OCI-LY7 (cell line): Measurements from ENCODE around the gene IGFBP4. TPM values are rescaled to one million over a fixed set of nuclear protein-coding genes. Genes with fewer than 3 reads are reported as not detected.
A peak's percentile ranks its signal among the peaks of the same experiment; 100 is the strongest.

Source experiments
- BruUV-seq: library from RNA; stranded (reverse); fragments of 400-500 nt; replicated peaks from 2 replicates; lab custom pipeline; 2021; lab: Mats Ljungman, UMichigan
- CTCF ChIA-PET: fragments of 300-600 bp; sonication (Branson Sonifier 250); formaldehyde crosslinking; loops from one replicate; lab custom pipeline; 2022; ENCODE audit warnings: antibody characterized with exemption; ENCODE audit not compliant: unreplicated experiment; lab: Charles Lee
- POLR2A ChIA-PET: fragments of 300-600 bp; sonication (Branson Sonifier 250); formaldehyde crosslinking; loops from one replicate; lab custom pipeline; 2022; ENCODE audit warnings: antibody characterized with exemption; lab: Charles Lee
- DNase-seq: peaks from one replicate; pipeline ENCODE4 v3.0.0-alpha.2; 2015; ENCODE audit warnings: low spot score
- H2AFZ ChIP-seq: fragments of 200-600 bp; sonication (generic), shearing (Covaris generic); 2 replicates; pipeline ENCODE4 v1.6.1; 2014; ENCODE audit warnings: mild to moderate bottlenecking, antibody characterized with exemption, low read length, moderate library complexity
- H3K27ac ChIP-seq: fragments of 200-600 bp; sonication (generic); 2 replicates; pipeline ENCODE4 v1.5.1; 2014; ENCODE audit warnings: mixed run types, low read depth, mild to moderate bottlenecking, moderate library complexity, low read length, inconsistent platforms; ENCODE audit not compliant: poor library complexity, severe bottlenecking
- H3K36me3 ChIP-seq: fragments of 200-600 bp; sonication (generic); 2 replicates; pipeline ENCODE4 v1.6.1; 2014; ENCODE audit warnings: mild to moderate bottlenecking, antibody characterized with exemption, low read length, moderate library complexity, mixed read lengths; ENCODE audit not compliant: insufficient read depth
- H3K4me1 ChIP-seq: fragments of 200-600 bp; sonication (generic); 2 replicates; pipeline ENCODE4 v1.5.1; 2014; ENCODE audit warnings: mild to moderate bottlenecking, low read length; ENCODE audit not compliant: insufficient read depth, poor library complexity, severe bottlenecking
- H3K4me2 ChIP-seq: fragments of 200-600 bp; sonication (generic); 2 replicates; pipeline ENCODE4 v1.6.1; 2014; ENCODE audit warnings: mild to moderate bottlenecking, low read length
- H3K4me3 ChIP-seq: fragments of 200-600 bp; sonication (generic); 2 replicates; pipeline ENCODE4 v1.5.1; 2014; ENCODE audit warnings: mild to moderate bottlenecking, low read depth, low read length; ENCODE audit not compliant: poor library complexity, severe bottlenecking
- H3K79me2 ChIP-seq: fragments of 200-600 bp; sonication (generic); 2 replicates; pipeline ENCODE4 v1.6.1; 2016; ENCODE audit warnings: low read depth, mild to moderate bottlenecking, low read length, moderate library complexity, mixed read lengths; ENCODE audit not compliant: insufficient read depth
- H3K9me2 ChIP-seq: fragments of 200-600 bp; sonication (generic); 2 replicates; pipeline ENCODE4 v1.6.1; 2016; ENCODE audit warnings: mild to moderate bottlenecking, low read length, mixed read lengths; ENCODE audit not compliant: insufficient read depth
- H3K9me3 ChIP-seq: fragments of 200-600 bp; sonication (generic); 2 replicates; pipeline ENCODE4 v1.6.1; 2014; ENCODE audit warnings: mild to moderate bottlenecking, mixed run types, low read length, mixed read lengths
- H4K20me1 ChIP-seq: fragments of 200-600 bp; sonication (generic); 2 replicates; pipeline ENCODE4 v1.6.1; 2014; ENCODE audit warnings: mild to moderate bottlenecking, antibody characterized with exemption, low read length, moderate library complexity, mixed read lengths; ENCODE audit not compliant: insufficient read depth
- CTCF ChIP-seq: fragments of 200-600 bp; sonication (generic); conservative IDR thresholded peaks from 2 replicates; pipeline ENCODE4 v1.5.1; 2014; ENCODE audit warnings: mild to moderate bottlenecking, antibody characterized with exemption, low read length, moderate library complexity, mixed read lengths
- EZH2phosphoT487 ChIP-seq: fragments of 200-600 bp; sonication (generic); IDR thresholded peaks from 2 replicates; pipeline ENCODE4 v1.6.1; 2018; ENCODE audit warnings: low read depth, borderline replicate concordance, mild to moderate bottlenecking, mixed run types, antibody characterized with exemption, low read length, moderate library complexity, mixed read lengths
- intact Hi-C: fragments of 100-400 bp; cut with micrococcal nuclease; formaldehyde crosslinking; loops from one replicate; pipeline ENCODE4 v1.10.0; 2022; ENCODE audit not compliant: unreplicated experiment
- total RNA-seq, 2 experiments: library from RNA; depleted of rRNA in 1 of 2; stranded (reverse); fragments of >200 nt in 1 of 2; shearing (Covaris generic) in 1 of 2; gene quantifications; 2 replicates each; pipeline ENCODE4 v1.2.3, GENCODE V29; 2014 to 2022

IGFBP4 gene
- total RNA-seq, 2 experiments from 2014 or later, result not detected

GRCh38 chr17:40417609-40418427 is 25.4 kb upstream of the IGFBP4 start, which contains the start of gene TOP2A:
Gene TOP2A, minus strand, starts transcription at chr17:40417896. Its CDS starts 105 bp downstream, at chr17:40417791.
- Histone ChIP-seq H3K9me3 (no peaks in the 10 kb centered on the region), H4K20me1 (peaks cover 14% of the 10 kb centered on the region; the same call in 1 of the 2 replicates), H3K36me3 (peaks cover 42% of the 10 kb centered on the region), H2AFZ (peak within 1 kb of the TSS; percentile 99), H3K4me2 (peak within 1 kb of the TSS; percentile 86), H3K79me2 (peaks cover 48% of the 10 kb centered on the region), H3K4me3 (peak within 1 kb of the TSS; percentile 80), H3K9me2 (no peaks in the 10 kb centered on the region), H3K27ac (peak within 1 kb of the TSS; percentile 74), H3K4me1 (peaks cover 28% of the 10 kb centered on the region)
- no peak for TF ChIP-seq CTCF
- TF ChIP-seq EZH2phosphoT487, result no peak
- ChIA-PET CTCF (interaction anchor here (0.6 to 1.0 kb wide), 2 partner anchors 19 to 58 kb away, joined by 3 to 5 read pairs; no protein-coding TSS in a partner anchor), POLR2A (interaction anchor here (0.7 to 1.2 kb wide), 8 partner anchors 10 to 181 kb away, joined by 3 to 4 read pairs (median 3); no protein-coding TSS in a partner anchor)
- BruUV-seq, result no TSS peak
- DNase-seq, result peak; percentile 100
- intact Hi-C loops, result loop anchor here (2.0 to 5.0 kb wide), 2 partner anchors 15 to 61 kb away; no protein-coding TSS in a partner anchor

- H3K9me2 ChIP-seq, result no peaks in the 10 kb centered on the region
- H3K4me1 ChIP-seq, result peaks cover 31% of the 10 kb centered on the region
- no peak for TF ChIP-seq CTCF
- no peak for TF ChIP-seq EZH2phosphoT487
- CTCF ChIA-PET, result interaction anchor here (0.6 to 1.0 kb wide), 2 partner anchors 20 to 58 kb away, joined by 3 read pairs; no protein-coding TSS in a partner anchor
- peak overlapping the region; percentile 41 for H3K27ac ChIP-seq
- POLR2A ChIA-PET, result interaction anchor here (0.9 to 1.2 kb wide), 5 partner anchors 11 to 140 kb away, joined by 3 read pairs; no protein-coding TSS in a partner anchor
- H4K20me1 ChIP-seq, result peaks cover 14% of the 10 kb centered on the region; the same call in 1 of the 2 replicates
- peaks cover 36% of the 10 kb centered on the region for H3K36me3 ChIP-seq
- H3K4me3 ChIP-seq, result peak overlapping the region; percentile 80
- H3K79me2 ChIP-seq, result peaks cover 42% of the 10 kb centered on the region
- no peaks in the 10 kb centered on the region for H3K9me3 ChIP-seq
- no TSS peak for BruUV-seq
- no peak for DNase-seq
- intact Hi-C loops, result loop anchor here (5.0 kb wide), 1 partner anchor 61 kb away; no protein-coding TSS in a partner anchor
- peak overlapping the region; percentile 99 for H2AFZ ChIP-seq
- peak overlapping the region; percentile 68 for H3K4me2 ChIP-seq
Measured at GRCh38 chr17:40418428-40418706, 24.9 kb upstream of the IGFBP4 start.
